ENCODE results near the gene KDSR.

DNA sequence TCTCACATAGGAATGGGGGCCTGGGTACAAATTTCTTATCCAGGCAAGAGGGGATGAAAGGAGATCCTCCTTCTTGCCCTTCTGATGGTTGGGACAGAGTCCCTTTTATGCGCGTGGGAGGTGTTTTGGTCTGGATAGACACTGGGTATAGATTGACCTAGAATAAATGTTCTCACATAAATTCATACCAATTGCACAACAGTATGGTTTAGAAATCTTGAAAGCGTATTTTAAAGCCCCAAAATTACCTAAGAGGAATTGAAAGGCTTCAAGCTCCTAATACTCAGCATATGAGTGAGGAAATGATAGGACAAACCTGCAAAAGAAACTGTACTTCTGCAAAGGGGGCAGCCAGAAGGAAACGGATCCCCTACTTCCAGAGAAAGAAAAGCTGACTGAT, 44.8 kb downstream of the KDSR start:
- TF ChIP-seq CTCF (IDR thresholded peaks at IDR 0.05; ENCODE audit: insufficient read depth, low read length): no peak
- TF ChIP-seq, protein P1, sequence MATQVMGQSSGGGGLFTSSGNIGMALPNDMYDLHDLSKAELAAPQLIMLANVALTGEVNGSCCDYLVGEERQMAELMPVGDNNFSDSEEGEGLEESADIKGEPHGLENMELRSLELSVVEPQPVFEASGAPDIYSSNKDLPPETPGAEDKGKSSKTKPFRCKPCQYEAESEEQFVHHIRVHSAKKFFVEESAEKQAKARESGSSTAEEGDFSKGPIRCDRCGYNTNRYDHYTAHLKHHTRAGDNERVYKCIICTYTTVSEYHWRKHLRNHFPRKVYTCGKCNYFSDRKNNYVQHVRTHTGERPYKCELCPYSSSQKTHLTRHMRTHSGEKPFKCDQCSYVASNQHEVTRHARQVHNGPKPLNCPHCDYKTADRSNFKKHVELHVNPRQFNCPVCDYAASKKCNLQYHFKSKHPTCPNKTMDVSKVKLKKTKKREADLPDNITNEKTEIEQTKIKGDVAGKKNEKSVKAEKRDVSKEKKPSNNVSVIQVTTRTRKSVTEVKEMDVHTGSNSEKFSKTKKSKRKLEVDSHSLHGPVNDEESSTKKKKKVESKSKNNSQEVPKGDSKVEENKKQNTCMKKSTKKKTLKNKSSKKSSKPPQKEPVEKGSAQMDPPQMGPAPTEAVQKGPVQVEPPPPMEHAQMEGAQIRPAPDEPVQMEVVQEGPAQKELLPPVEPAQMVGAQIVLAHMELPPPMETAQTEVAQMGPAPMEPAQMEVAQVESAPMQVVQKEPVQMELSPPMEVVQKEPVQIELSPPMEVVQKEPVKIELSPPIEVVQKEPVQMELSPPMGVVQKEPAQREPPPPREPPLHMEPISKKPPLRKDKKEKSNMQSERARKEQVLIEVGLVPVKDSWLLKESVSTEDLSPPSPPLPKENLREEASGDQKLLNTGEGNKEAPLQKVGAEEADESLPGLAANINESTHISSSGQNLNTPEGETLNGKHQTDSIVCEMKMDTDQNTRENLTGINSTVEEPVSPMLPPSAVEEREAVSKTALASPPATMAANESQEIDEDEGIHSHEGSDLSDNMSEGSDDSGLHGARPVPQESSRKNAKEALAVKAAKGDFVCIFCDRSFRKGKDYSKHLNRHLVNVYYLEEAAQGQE (IDR thresholded peaks at IDR 0.05; ENCODE audit: insufficient replicate concordance, low read depth): no peak

Data from HL-60 (cell line).